DLD1 (cell line): ENCODE data around the gene MMUT.
"Not testable (repeated sequence)": the region's sequence is repeated elsewhere in the genome, so short reads cannot be mapped to it uniquely, and the experiment has no call there.

Source experiments
- in situ Hi-C: cut with HindIII; loops from 2 replicates; pipeline ENCODE4 v1.10.0; 2017; ENCODE audit warnings: low sequenced_read_pairs

MMUT gene

GRCh38 chr6:49430187-49430586 is 32.9 kb downstream of the MMUT start:
- in situ Hi-C loops: no loop called here

- in situ Hi-C loops: no loop called here
Observed at GRCh38 chr6:49423817-49424216, 39.2 kb downstream of the MMUT start.

GRCh38 chr6:49416195-49416594 is 46.9 kb downstream of the MMUT start:
- in situ Hi-C loops: no loop called here

GRCh38 chr6:49415358-49415757 is 47.7 kb downstream of the MMUT start:
- in situ Hi-C loops: no loop called here

- in situ Hi-C loops: loop anchor here (5.0 kb wide), 1 partner anchor 52 kb away; the partner anchor contains the start of genes CENPQ and MMUT
Observed at GRCh38 chr6:49410564-49410963, 52.5 kb downstream of the MMUT start.

- in situ Hi-C loops: loop anchor here (5.0 kb wide), 1 partner anchor 52 kb away; the partner anchor contains the start of genes CENPQ and MMUT
Observed at GRCh38 chr6:49409951-49410542, 53.0 kb downstream of the MMUT start.

GRCh38 chr6:49406250-49406970 is 56.6 kb downstream of the MMUT start:
- in situ Hi-C loops: no loop called here

- in situ Hi-C loops: no loop called here
Observed at GRCh38 chr6:49401063-49401462, 62.0 kb downstream of the MMUT start.

GRCh38 chr6:49386667-49387508 is 76.2 kb downstream of the MMUT start:
- in situ Hi-C loops: not testable (repeated sequence)

GRCh38 chr6:49384904-49385303 is 78.1 kb downstream of the MMUT start:
- in situ Hi-C loops: no loop called here
